Fibroblast of lung (primary cell): ENCODE data around the gene ATF4. TPM values are rescaled to one million over a fixed set of nuclear protein-coding genes. Genes with fewer than 3 reads are reported as not detected.

Experiments
- DNase-seq, 2 donors: peaks; one replicate each; pipeline versions ENCODE4 v3.0.0 to v3.0.0-alpha.2; 2010; ENCODE audit warnings: low read depth in 2 of 2
- H2AFZ ChIP-seq: 2 replicates; pipeline ENCODE4 v1.5.1; 2012; ENCODE audit warnings: low read length, control low read depth, inconsistent platforms
- H3K27ac ChIP-seq: 2 replicates; pipeline ENCODE4 v1.5.1; 2011; ENCODE audit warnings: low read length, control low read depth; ENCODE audit not compliant: insufficient read depth
- H3K27me3 ChIP-seq: 2 replicates; pipeline ENCODE4 v1.5.1; 2011; ENCODE audit warnings: mild to moderate bottlenecking, low read length; ENCODE audit not compliant: control insufficient read depth, insufficient read depth
- H3K36me3 ChIP-seq: 2 replicates; pipeline ENCODE4 v1.5.1; 2011; ENCODE audit warnings: low read length; ENCODE audit not compliant: control insufficient read depth, insufficient read depth
- H3K4me1 ChIP-seq: 2 replicates; pipeline ENCODE4 v1.5.1; 2011; ENCODE audit warnings: low read length; ENCODE audit not compliant: control insufficient read depth, insufficient read depth; ENCODE audit errors: extremely low read depth
- H3K4me2 ChIP-seq: 2 replicates; pipeline ENCODE4 v1.5.1; 2011; ENCODE audit warnings: low read length, control low read depth; ENCODE audit not compliant: insufficient read depth; ENCODE audit errors: extremely low read depth
- H3K4me3 ChIP-seq, 4 experiments: fragments of 200-600 bp in 1 of 4; sonication (generic) in 1 of 4; replicated peaks in 1 of 4; 2 replicates each; pipeline ENCODE4 v1.5.1; 2011 to 2016; ENCODE audit warnings: low read length in 4 of 4, low read depth in 3 of 4, mild to moderate bottlenecking in 3 of 4, control low read depth in 2 of 4, inconsistent platforms in 1 of 4, mixed read lengths in 1 of 4; ENCODE audit not compliant: insufficient read depth in 1 of 4; ENCODE audit errors: control extremely low read depth in 1 of 4
- H3K79me2 ChIP-seq: 2 replicates; pipeline ENCODE4 v1.5.1; 2012; ENCODE audit warnings: mild to moderate bottlenecking, low read length, inconsistent platforms; ENCODE audit not compliant: control insufficient read depth, insufficient read depth
- H3K9ac ChIP-seq: 2 replicates; pipeline ENCODE4 v1.5.1; 2011; ENCODE audit warnings: mild to moderate bottlenecking, low read length, control low read depth; ENCODE audit not compliant: insufficient read depth
- H3K9me3 ChIP-seq: 2 replicates; pipeline ENCODE4 v1.5.1; 2012; ENCODE audit warnings: low read depth, low read length; ENCODE audit not compliant: control insufficient read depth, insufficient read depth
- H4K20me1 ChIP-seq: 2 replicates; pipeline ENCODE4 v1.5.1; 2011; ENCODE audit warnings: low read length; ENCODE audit not compliant: control insufficient read depth, insufficient read depth; ENCODE audit errors: extremely low read depth
- EZH2 ChIP-seq: IDR thresholded peaks from 2 replicates; pipeline ENCODE4 v1.5.1; 2012; ENCODE audit warnings: low read length, control low read depth, mild to moderate bottlenecking; ENCODE audit errors: missing control alignments
- polyA plus RNA-seq, 2 donors: library from polyadenylated mRNA; depleted of rRNA in 1 of 2; stranded (reverse) in 1 of 2; unstranded in 1 of 2; fragments of >200 nt; gene quantifications; 2 replicates each; pipeline ENCODE4 v1.2.1, GENCODE V29; 2011 to 2012; ENCODE audit warnings: missing spikeins in 1 of 2
- total RNA-seq: library from RNA; depleted of rRNA; stranded (reverse); fragments of >200 nt; gene quantifications from 2 replicates; pipeline ENCODE4 v1.2.1, GENCODE V29; 2014
- TF ChIP-seq, protein P1 (sequence below), 2 donors: IDR thresholded peaks in 1 of 2; conservative IDR thresholded peaks in 1 of 2; 1 replicate in 1 of 2; 2 replicates in 1 of 2; pipeline ENCODE4 v1.5.1; 2011 to 2012; ENCODE audit warnings: low read length in 2 of 2, control low read depth in 1 of 2, inconsistent platforms in 1 of 2, low read depth in 1 of 2, mild to moderate bottlenecking in 1 of 2

Gene ATF4
- total and polyA plus RNA-seq, 2 donors (not counting 1 experiment from before 2014, with no cell fraction given), result 546 to 555 TPM

GRCh38 chr22:39534092-39534506 is 13.7 kb downstream of the ATF4 start:
- Histone ChIP-seq H4K20me1 (no peaks in the 10 kb centered on the region), H3K27ac (no peak overlapping the region), H3K9ac (no peak overlapping the region), H3K4me1 (peaks cover 11% of the 10 kb centered on the region), H3K4me2 (no peak overlapping the region), H3K27me3 (no peaks in the 10 kb centered on the region), H3K4me3 (no peak overlapping the region), H3K36me3 (peaks cover 8% of the 10 kb centered on the region), H3K9me3 (no peaks in the 10 kb centered on the region), H2AFZ (peak overlapping the region; percentile 91), H3K79me2 (peaks cover 25% of the 10 kb centered on the region)
- TF ChIP-seq, protein P1, sequence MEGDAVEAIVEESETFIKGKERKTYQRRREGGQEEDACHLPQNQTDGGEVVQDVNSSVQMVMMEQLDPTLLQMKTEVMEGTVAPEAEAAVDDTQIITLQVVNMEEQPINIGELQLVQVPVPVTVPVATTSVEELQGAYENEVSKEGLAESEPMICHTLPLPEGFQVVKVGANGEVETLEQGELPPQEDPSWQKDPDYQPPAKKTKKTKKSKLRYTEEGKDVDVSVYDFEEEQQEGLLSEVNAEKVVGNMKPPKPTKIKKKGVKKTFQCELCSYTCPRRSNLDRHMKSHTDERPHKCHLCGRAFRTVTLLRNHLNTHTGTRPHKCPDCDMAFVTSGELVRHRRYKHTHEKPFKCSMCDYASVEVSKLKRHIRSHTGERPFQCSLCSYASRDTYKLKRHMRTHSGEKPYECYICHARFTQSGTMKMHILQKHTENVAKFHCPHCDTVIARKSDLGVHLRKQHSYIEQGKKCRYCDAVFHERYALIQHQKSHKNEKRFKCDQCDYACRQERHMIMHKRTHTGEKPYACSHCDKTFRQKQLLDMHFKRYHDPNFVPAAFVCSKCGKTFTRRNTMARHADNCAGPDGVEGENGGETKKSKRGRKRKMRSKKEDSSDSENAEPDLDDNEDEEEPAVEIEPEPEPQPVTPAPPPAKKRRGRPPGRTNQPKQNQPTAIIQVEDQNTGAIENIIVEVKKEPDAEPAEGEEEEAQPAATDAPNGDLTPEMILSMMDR (conservative IDR thresholded peaks at IDR 0.05 in 1 of 2, IDR thresholded peaks at IDR 0.05 in 1 of 2; ENCODE audit: low read depth in 1 of 2, low read length in 2 of 2), result no peak
- no peak for TF ChIP-seq EZH2
- no peak for DNase-seq

- DNase-seq, result peak; percentile 49 to 58
- peaks cover 7% of the 10 kb centered on the region for H3K4me1 ChIP-seq
- peak overlapping the region; percentile 66 for H3K4me2 ChIP-seq
- peaks cover 4% of the 10 kb centered on the region for H3K36me3 ChIP-seq
- H2AFZ ChIP-seq, result peak overlapping the region; percentile 91
- no peak for TF ChIP-seq EZH2
- TF ChIP-seq, protein P1 (conservative IDR thresholded peaks at IDR 0.05 in 1 of 2, IDR thresholded peaks at IDR 0.05 in 1 of 2; ENCODE audit: low read depth in 1 of 2, low read length in 2 of 2), result peak; percentile 66 to 77
- peak overlapping the region; percentile 27 for H3K9ac ChIP-seq
- no peaks in the 10 kb centered on the region for H3K27me3 ChIP-seq
- no peaks in the 10 kb centered on the region for H3K9me3 ChIP-seq
- H3K79me2 ChIP-seq, result peaks cover 20% of the 10 kb centered on the region
- H3K4me3 ChIP-seq, result no peak overlapping the region
- H3K27ac ChIP-seq, result peak overlapping the region; percentile 14
- H4K20me1 ChIP-seq, result no peaks in the 10 kb centered on the region
Observed at GRCh38 chr22:39534591-39535356, 14.4 kb downstream of the ATF4 start.

DNA sequence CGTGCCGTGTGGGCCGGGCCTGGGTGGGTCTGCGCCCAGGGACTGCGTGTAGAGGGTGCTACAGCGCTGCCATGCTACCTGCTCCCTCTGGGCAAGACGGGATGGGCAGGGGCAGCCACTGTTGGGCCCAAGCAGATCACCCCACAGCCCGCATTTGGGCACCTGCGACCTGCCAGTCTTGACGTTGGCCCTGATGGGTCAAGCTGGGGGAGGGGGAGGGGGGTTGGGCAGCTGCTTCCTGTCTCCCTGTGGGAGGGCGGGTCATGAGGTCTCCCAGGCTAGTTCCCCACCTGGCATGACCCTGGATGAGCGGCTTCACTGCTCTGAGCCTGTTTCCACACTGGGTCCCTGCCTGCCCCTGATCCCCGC is 15.0 kb downstream of the ATF4 start:
- Histone ChIP-seq H3K4me3 (no peak overlapping the region), H3K9me3 (no peaks in the 10 kb centered on the region), H3K27me3 (no peaks in the 10 kb centered on the region), H3K9ac (no peak overlapping the region), H3K79me2 (peaks cover 17% of the 10 kb centered on the region), H4K20me1 (no peaks in the 10 kb centered on the region), H2AFZ (no peak overlapping the region), H3K4me2 (no peak overlapping the region), H3K36me3 (peaks cover 2% of the 10 kb centered on the region), H3K27ac (no peak overlapping the region), H3K4me1 (peaks cover 7% of the 10 kb centered on the region)
- no peak for DNase-seq
- TF ChIP-seq, protein P1 (conservative IDR thresholded peaks at IDR 0.05 in 1 of 2, IDR thresholded peaks at IDR 0.05 in 1 of 2; ENCODE audit: low read depth in 1 of 2, low read length in 2 of 2), result no peak
- no peak for TF ChIP-seq EZH2
